Activated CD4-positive, alpha-beta T cell treated with anti-CD3 and anti-CD28 coated beads for 36 hours (primary cell): ENCODE data around the gene CARMIL1. TPM values are rescaled to one million over a fixed set of nuclear protein-coding genes. Genes with fewer than 3 reads are reported as not detected.

Source experiments
- ATAC-seq: fragments of 200-7000 bp; cut with Tn5 transposase; one replicate; pipeline ENCODE4 v1.10.0; 2021; ENCODE audit warnings: mild to moderate bottlenecking, moderate library complexity
- CTCF ChIA-PET: fragments of 350-600 bp; sonication (Branson Sonifier 250); formaldehyde crosslinking; loops from one replicate; lab custom pipeline; 2021; ENCODE audit warnings: antibody characterized with exemption; lab: Charles Lee
- POLR2A ChIA-PET: fragments of 350-600 bp; sonication (Branson Sonifier 250); formaldehyde crosslinking; loops from one replicate; lab custom pipeline; 2021; ENCODE audit warnings: antibody characterized with exemption, inconsistent platforms; lab: Charles Lee
- DNase-seq: peaks from one replicate; pipeline ENCODE4 v3.0.0-alpha.2; 2020
- H3K27ac Mint-ChIP-seq: one replicate; pipeline ENCODE4 v1.8.0; 2021; ENCODE audit warnings: mixed read lengths
- H3K27me3 Mint-ChIP-seq: one replicate; pipeline ENCODE4 v1.8.0; 2021; ENCODE audit warnings: mixed read lengths
- H3K36me3 Mint-ChIP-seq: one replicate; pipeline ENCODE4 v1.8.0; 2021; ENCODE audit warnings: low read depth, mixed read lengths
- H3K4me1 Mint-ChIP-seq: one replicate; pipeline ENCODE4 v1.8.0; 2021; ENCODE audit warnings: mixed read lengths
- H3K4me3 Mint-ChIP-seq: one replicate; pipeline ENCODE4 v1.8.0; 2021; ENCODE audit warnings: mild to moderate bottlenecking, moderate library complexity, mixed read lengths
- H3K9me3 Mint-ChIP-seq: one replicate; pipeline ENCODE4 v1.8.0; 2021; ENCODE audit warnings: low read depth, mixed read lengths
- intact Hi-C, 2 experiments: fragments of 100-400 bp; cut with DNase I in 1 of 2; cut with micrococcal nuclease in 1 of 2; formaldehyde crosslinking; loops; one replicate each; pipeline versions ENCODE4 v1.14.2 to v1.15.1; 2022 to 2024; cut with DNase I, micrococcal nuclease
- total RNA-seq, 2 experiments: library from RNA; stranded (reverse); gene quantifications; one replicate each; pipeline ENCODE4 v1.2.3, GENCODE V29; 2021

CARMIL1 gene
- total RNA-seq, 2 experiments from 2014 or later: 4.5 to 4.9 TPM

DNA sequence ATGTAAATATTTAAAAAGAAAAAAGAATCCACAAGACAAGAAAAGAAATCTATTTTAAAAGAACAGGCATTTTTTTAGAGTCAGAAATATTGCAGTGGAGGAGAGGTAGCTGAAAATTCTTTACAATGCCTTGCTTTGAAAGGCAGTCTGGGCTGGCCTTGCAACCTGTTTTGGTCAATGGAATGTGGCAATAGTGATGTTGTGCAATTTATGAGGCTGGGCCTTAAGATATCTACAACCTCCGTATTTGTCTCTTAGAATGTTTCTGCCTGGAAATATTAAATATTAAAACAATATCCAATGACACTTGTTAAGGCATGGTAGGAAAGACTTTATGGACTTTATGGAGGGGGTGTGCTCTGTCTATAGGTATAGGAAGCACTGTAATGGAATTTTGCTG is 358.0 kb downstream of the CARMIL1 start:
- Mint-ChIP-seq H3K4me1 (no peaks in the 10 kb centered on the region), H3K27ac (no peak overlapping the region), H3K27me3 (peaks cover 22% of the 10 kb centered on the region), H3K36me3 (no peaks in the 10 kb centered on the region), H3K4me3 (no peak overlapping the region), H3K9me3 (no peaks in the 10 kb centered on the region)
- no peak for DNase-seq
- ChIA-PET POLR2A (no interaction called here), CTCF (interaction anchor here (0.9 kb wide), 1 partner anchor 62 kb away, joined by 3 read pairs; no protein-coding TSS in a partner anchor)
- no peak for ATAC-seq
- intact Hi-C loops: no loop called here

- ChIA-PET POLR2A (no interaction called here), CTCF (no interaction called here)
- peak; percentile 7 for DNase-seq
- H3K27me3 Mint-ChIP-seq: peaks cover 29% of the 10 kb centered on the region
- H3K36me3 Mint-ChIP-seq: no peaks in the 10 kb centered on the region
- H3K4me3 Mint-ChIP-seq: no peak overlapping the region
- no peaks in the 10 kb centered on the region for H3K9me3 Mint-ChIP-seq
- no peak for ATAC-seq
- no peaks in the 10 kb centered on the region for H3K4me1 Mint-ChIP-seq
- H3K27ac Mint-ChIP-seq: no peak overlapping the region
- intact Hi-C loops: no loop called here
Measured at GRCh38 chr6:25637960-25638434, 358.8 kb downstream of the CARMIL1 start.

DNA sequence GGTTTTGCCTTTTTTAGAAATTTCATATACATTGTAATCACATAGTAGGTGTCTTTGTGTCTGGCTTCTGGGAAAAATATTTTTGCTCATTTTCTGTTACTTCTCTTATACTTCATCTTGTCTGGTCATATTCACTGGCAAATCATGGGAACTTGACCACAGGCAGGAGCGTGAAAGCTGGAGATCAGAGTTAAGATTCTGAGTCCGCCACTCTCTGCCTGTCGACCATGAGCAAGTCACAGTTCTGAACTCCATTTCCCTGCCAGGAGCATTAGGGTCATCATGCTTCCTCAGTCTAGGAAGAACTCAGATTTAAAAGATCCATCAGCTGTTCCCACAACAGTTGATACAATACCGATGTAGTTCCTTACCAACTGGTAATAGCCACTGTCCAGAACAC is 360.5 kb downstream of the CARMIL1 start:
- no peaks in the 10 kb centered on the region for H3K9me3 Mint-ChIP-seq
- H3K27me3 Mint-ChIP-seq: peaks cover 33% of the 10 kb centered on the region
- DNase-seq (no peak), ATAC-seq (no peak)
- intact Hi-C loops: no loop called here
- no peaks in the 10 kb centered on the region for H3K36me3 Mint-ChIP-seq
- CTCF ChIA-PET: interaction anchor here (0.6 to 1.2 kb wide), 3 partner anchors 10 to 352 kb away, joined by 3 to 4 read pairs (median 3); no protein-coding TSS in a partner anchor
- no peak overlapping the region for H3K27ac Mint-ChIP-seq
- H3K4me1 Mint-ChIP-seq: no peaks in the 10 kb centered on the region
- POLR2A ChIA-PET: no interaction called here
- H3K4me3 Mint-ChIP-seq: no peak overlapping the region

DNA sequence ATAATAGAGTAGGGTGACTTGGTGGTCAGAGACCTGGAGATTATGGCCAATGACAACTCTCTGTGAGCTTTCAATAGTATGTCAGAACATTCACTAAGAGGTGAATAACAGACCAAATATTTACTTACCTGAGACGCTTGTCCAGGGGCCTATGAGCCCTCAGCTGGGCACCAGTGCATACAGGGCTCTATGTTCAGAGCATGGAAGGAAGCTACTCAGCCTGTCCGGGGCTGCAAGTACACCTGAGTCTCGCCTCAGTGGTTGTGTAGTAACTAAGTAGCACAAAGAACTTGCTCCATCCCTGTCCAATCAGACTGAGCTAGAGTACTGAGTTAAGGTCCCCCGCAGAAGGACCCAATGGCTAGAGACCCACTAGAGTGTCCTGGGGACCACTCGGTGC is 361.3 kb downstream of the CARMIL1 start:
- H3K9me3 Mint-ChIP-seq: no peaks in the 10 kb centered on the region
- no peak overlapping the region for H3K4me3 Mint-ChIP-seq
- POLR2A ChIA-PET: no interaction called here
- H3K4me1 Mint-ChIP-seq: no peaks in the 10 kb centered on the region
- CTCF ChIA-PET: interaction anchor here (0.8 to 1.2 kb wide), 2 partner anchors 9 to 81 kb away, joined by 3 read pairs; no protein-coding TSS in a partner anchor
- no peak overlapping the region for H3K27ac Mint-ChIP-seq
- peaks cover 34% of the 10 kb centered on the region for H3K27me3 Mint-ChIP-seq
- intact Hi-C loops: no loop called here
- no peak for ATAC-seq
- H3K36me3 Mint-ChIP-seq: no peaks in the 10 kb centered on the region
- DNase-seq: no peak

- Mint-ChIP-seq H3K4me3 (no peak overlapping the region), H3K27ac (no peak overlapping the region), H3K9me3 (no peaks in the 10 kb centered on the region), H3K4me1 (no peaks in the 10 kb centered on the region), H3K36me3 (no peaks in the 10 kb centered on the region), H3K27me3 (peaks cover 38% of the 10 kb centered on the region)
- POLR2A ChIA-PET: no interaction called here
- CTCF ChIA-PET: interaction anchor here (0.8 kb wide), 1 partner anchor 81 kb away, joined by 3 read pairs; no protein-coding TSS in a partner anchor
- intact Hi-C loops: no loop called here
- no peak for ATAC-seq
- DNase-seq: no peak
Measured at GRCh38 chr6:25640891-25641290, 361.7 kb downstream of the CARMIL1 start.

- no peaks in the 10 kb centered on the region for H3K36me3 Mint-ChIP-seq
- peaks cover 39% of the 10 kb centered on the region for H3K27me3 Mint-ChIP-seq
Measured at GRCh38 chr6:25641377-25641776, 362.2 kb downstream of the CARMIL1 start.

DNA sequence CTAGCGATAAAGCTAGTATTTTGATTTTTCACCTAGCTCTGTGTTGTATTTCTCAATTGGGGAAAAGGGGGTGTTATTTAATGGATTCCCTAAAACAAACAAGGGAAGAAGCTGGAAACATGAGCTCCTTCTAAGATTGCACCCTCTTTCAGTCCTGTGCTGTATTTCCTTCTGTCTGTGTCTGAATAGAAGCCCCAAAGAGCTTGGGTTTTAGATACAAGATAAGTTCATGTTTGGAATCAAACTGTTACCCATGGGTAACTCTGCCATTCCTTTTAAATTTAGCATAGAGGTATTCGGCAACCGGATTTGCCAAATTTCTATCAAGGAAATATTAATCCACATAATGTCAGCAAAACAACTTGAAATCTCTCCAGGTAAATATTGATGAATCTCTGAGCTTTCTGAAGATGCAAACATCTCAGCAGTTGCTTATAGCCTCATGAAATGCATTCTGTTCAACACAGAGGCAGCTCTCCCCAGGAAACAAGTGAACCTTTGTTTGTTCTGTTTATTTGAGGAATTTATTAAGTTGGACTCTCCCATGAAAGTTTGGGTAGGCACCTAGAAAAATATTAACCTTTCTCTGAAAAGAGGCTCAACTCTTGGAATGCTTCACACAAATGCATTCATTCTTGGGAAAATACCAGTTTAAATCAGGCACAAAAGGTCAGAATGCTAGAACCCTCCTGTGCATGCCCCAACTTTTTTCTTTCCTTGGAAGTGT is 362.9 kb downstream of the CARMIL1 start:
- H3K27me3 Mint-ChIP-seq: peaks cover 39% of the 10 kb centered on the region
- no peaks in the 10 kb centered on the region for H3K4me1 Mint-ChIP-seq
- no peaks in the 10 kb centered on the region for H3K36me3 Mint-ChIP-seq
- intact Hi-C loops: no loop called here
- ChIA-PET POLR2A (no interaction called here), CTCF (interaction anchor here (1.0 kb wide), 1 partner anchor 11 kb away, joined by 6 read pairs; no protein-coding TSS in a partner anchor)
- no peak overlapping the region for H3K27ac Mint-ChIP-seq
- no peak for DNase-seq
- H3K4me3 Mint-ChIP-seq: no peak overlapping the region
- no peaks in the 10 kb centered on the region for H3K9me3 Mint-ChIP-seq
- no peak for ATAC-seq

More at GRCh38 chr6:25641377-25641776, 362.2 kb downstream of the CARMIL1 start:
- CTCF ChIA-PET: interaction anchor here (1.0 kb wide), 1 partner anchor 11 kb away, joined by 6 read pairs; no protein-coding TSS in a partner anchor
- no peak for DNase-seq
- POLR2A ChIA-PET: no interaction called here
- ATAC-seq: no peak
- intact Hi-C loops: no loop called here
- no peak overlapping the region for H3K27ac Mint-ChIP-seq
- no peaks in the 10 kb centered on the region for H3K4me1 Mint-ChIP-seq
- H3K9me3 Mint-ChIP-seq: no peaks in the 10 kb centered on the region
- H3K4me3 Mint-ChIP-seq: no peak overlapping the region

- no peak overlapping the region for H3K27ac Mint-ChIP-seq
- no peak for DNase-seq
- no peaks in the 10 kb centered on the region for H3K4me1 Mint-ChIP-seq
- ATAC-seq: no peak
- no peak overlapping the region for H3K4me3 Mint-ChIP-seq
- H3K9me3 Mint-ChIP-seq: no peaks in the 10 kb centered on the region
- intact Hi-C loops: no loop called here
- CTCF ChIA-PET: no interaction called here
- POLR2A ChIA-PET: no interaction called here
- no peaks in the 10 kb centered on the region for H3K36me3 Mint-ChIP-seq
- peaks cover 36% of the 10 kb centered on the region for H3K27me3 Mint-ChIP-seq
Measured at GRCh38 chr6:25642667-25643328, 363.6 kb downstream of the CARMIL1 start.

- ATAC-seq (no peak), DNase-seq (no peak)
- peaks cover 51% of the 10 kb centered on the region for H3K27me3 Mint-ChIP-seq
- no peaks in the 10 kb centered on the region for H3K9me3 Mint-ChIP-seq
- intact Hi-C loops: no loop called here
- H3K4me1 Mint-ChIP-seq: no peaks in the 10 kb centered on the region
- POLR2A ChIA-PET: no interaction called here
- no peaks in the 10 kb centered on the region for H3K36me3 Mint-ChIP-seq
- no peak overlapping the region for H3K27ac Mint-ChIP-seq
- CTCF ChIA-PET: no interaction called here
- H3K4me3 Mint-ChIP-seq: no peak overlapping the region
Measured at GRCh38 chr6:25645916-25646315, 366.7 kb downstream of the CARMIL1 start.

GRCh38 chr6:25649611-25650010 is 370.4 kb downstream of the CARMIL1 start:
- H3K4me3 Mint-ChIP-seq: no peak overlapping the region
- H3K36me3 Mint-ChIP-seq: no peaks in the 10 kb centered on the region
- CTCF ChIA-PET: interaction anchor here (1.0 kb wide), 1 partner anchor 10 kb away, joined by 3 read pairs; no protein-coding TSS in a partner anchor
- intact Hi-C loops: no loop called here
- peaks cover 52% of the 10 kb centered on the region for H3K27me3 Mint-ChIP-seq
- DNase-seq (no peak), ATAC-seq (no peak)
- peaks cover 3% of the 10 kb centered on the region for H3K4me1 Mint-ChIP-seq
- POLR2A ChIA-PET: no interaction called here
- no peak overlapping the region for H3K27ac Mint-ChIP-seq
- H3K9me3 Mint-ChIP-seq: no peaks in the 10 kb centered on the region

GRCh38 chr6:25652007-25652515 is 372.9 kb downstream of the CARMIL1 start, which contains the start of gene SCGN:
Gene SCGN, plus strand, starts transcription at chr6:25652215. Its CDS starts 189 bp downstream, at chr6:25652404.
- peaks cover 51% of the 10 kb centered on the region for H3K27me3 Mint-ChIP-seq
- H3K9me3 Mint-ChIP-seq: no peaks in the 10 kb centered on the region
- ATAC-seq (peak; percentile 47), DNase-seq (peak; percentile 75)
- H3K4me1 Mint-ChIP-seq: peaks cover 3% of the 10 kb centered on the region
- H3K27ac Mint-ChIP-seq: no peak within 1 kb of the TSS
- no peaks in the 10 kb centered on the region for H3K36me3 Mint-ChIP-seq
- intact Hi-C loops: no loop called here
- ChIA-PET POLR2A (no interaction called here), CTCF (interaction anchor here (0.9 kb wide), 1 partner anchor 275 kb away, joined by 3 read pairs; no protein-coding TSS in a partner anchor)
- H3K4me3 Mint-ChIP-seq: no peak within 1 kb of the TSS
